Left forelimb (tissue), 1 donor: ENCODE measurements around the gene CCDC18.

Experiments
- DNase-seq: peaks from one replicate; pipeline ENCODE4 v3.0.0-alpha.2; 2018; ENCODE audit warnings: low spot score

The CCDC18 gene

DNA sequence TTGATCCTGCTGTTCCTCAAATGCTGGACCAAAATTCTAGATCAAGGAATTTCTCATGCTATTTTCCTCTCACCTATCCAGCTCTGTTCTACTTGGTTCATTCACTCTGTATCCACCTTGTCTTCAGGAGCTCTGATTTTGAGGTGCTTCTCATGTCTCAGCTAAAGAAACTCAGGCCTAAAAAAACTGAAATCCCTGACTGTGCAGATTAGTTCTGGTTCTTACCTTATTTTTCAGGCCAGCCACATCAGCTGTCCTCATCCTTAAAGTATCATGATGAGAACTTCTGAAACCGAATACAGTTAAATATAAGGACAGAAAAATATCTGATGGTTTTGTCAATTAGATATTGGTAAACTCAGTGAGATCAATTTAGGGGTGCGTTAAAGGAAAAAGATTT lies 137.4 kb downstream of the CCDC18 start:
- DNase-seq = no peak

DNA sequence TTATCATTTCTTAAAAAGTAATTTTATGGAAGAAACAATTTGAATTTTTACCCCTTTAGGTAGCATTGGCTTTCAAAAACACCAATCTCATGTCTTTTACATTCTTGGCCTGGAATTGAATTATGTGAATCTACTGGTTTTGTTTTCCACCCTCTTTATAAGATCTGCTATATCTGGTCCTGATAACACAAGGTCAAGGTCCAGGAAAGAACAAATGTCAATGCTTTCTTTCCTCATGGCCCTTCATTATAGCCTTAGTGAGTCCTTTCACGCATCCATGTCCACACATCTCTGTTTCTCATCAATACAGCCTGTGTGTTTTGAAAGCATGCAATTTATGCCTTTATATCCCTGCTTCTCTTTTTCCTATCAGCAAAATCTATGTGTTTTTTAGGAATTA lies 141.2 kb downstream of the CCDC18 start:
- no peak for DNase-seq

GRCh38 chr1:93322349-93322748 lies 141.8 kb downstream of the CCDC18 start:
- DNase-seq = no peak

DNA sequence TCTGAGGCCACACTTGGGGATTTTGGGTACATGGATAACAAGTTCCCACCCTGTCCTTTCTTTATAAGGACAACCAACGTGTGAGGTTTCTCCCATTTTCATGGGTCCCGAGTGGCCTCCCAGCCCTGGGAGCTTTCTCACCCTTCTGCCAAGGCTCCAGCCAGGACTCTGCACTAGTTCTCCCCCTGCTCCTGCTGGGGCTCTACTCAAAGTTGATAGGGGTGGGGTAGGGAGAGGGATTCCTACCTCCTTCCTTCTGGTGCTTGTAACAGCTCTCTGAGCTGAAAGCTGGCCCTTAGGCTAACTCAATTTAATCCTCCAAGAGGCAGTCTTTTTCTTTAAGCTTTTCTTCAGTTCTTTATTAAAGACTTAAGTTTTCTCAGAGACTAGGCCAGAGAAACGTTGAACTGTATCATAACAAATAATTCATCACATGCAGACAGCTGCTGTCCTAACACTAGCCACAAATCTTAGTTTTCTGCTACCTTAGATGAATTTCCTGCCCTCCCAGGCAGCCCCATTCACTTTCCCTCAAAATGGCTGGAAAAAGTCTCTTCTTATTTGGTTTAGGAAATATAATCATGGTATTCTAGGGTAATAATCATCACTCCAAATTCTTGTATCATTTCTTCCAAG lies 142.8 kb downstream of the CCDC18 start:
- DNase-seq = no peak

DNA sequence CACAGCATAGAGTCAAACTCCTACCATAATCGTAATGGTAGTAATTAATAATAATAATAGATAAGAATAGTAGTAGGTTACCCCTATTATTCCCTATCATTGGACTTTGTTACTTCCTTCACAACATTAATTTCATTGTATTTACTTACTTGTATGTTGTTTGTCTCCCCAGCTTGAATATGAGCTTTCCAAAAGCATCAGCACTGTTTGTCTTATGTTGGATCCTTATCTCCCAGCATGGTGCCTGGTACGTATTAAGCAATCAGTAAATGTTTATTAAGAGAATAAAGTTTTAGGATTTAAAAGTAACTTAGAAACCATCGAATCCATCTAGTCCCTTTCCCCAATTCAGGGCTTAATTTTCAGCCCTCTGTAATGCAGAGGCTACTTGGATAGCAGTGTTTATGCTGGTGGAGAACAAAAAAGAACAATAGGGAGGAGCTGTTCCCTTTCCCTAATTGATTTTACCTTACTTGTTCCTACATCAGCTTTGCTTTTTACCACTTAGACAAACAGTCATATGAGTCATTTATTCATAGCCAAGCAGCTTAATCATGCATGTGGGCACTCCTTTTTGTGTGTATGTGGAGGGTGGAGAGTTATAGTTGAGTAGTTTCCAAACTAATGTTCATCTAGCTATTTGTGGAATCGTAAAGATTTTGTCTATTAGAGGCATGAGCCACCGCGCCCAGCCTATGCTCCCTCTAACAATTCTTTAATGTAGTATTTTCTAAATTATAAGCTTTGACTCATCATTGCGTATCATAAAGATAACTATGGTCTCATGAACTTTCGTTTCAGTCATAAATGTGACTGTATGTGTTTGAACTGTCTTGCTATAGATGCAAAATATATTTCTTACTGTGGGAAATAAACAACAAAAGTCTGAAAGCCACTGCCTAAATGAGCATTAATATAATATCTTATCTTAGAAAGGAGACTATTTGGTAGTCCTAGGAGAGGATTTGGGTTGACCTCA lies 144.3 kb downstream of the CCDC18 start:
- DNase-seq = no peak
